SU-DHL-6 (cell line): ENCODE measurements around the gene CRYBB2.

ENCODE experiments used
- H2AFZ ChIP-seq: fragments of 200-600 bp; sonication (generic); 2 replicates; pipeline ENCODE4 v1.6.1; 2014; ENCODE audit warnings: low read depth, mild to moderate bottlenecking, moderate library complexity, mixed read lengths, antibody characterized with exemption, low read length; ENCODE audit not compliant: severe bottlenecking
- H3F3A ChIP-seq: fragments of 200-600 bp; shearing (Covaris generic); 2 replicates; pipeline ENCODE4 v1.6.0; 2016; ENCODE audit warnings: antibody characterized with exemption, mild to moderate bottlenecking; ENCODE audit not compliant: insufficient read depth
- H3K27ac ChIP-seq: fragments of 200-600 bp; sonication (generic); 2 replicates; pipeline ENCODE4 v1.5.1; 2016; ENCODE audit warnings: low read depth, mild to moderate bottlenecking, low read length, moderate library complexity, mixed read lengths
- H3K27me3 ChIP-seq: fragments of 200-600 bp; sonication (generic), shearing (Covaris generic); 2 replicates; pipeline ENCODE4 v1.6.0; 2014; ENCODE audit warnings: mild to moderate bottlenecking, low read length
- H3K36me3 ChIP-seq: fragments of 200-600 bp; sonication (generic); 2 replicates; pipeline ENCODE4 v1.6.1; 2014; ENCODE audit warnings: mild to moderate bottlenecking, low read length, mixed read lengths
- H3K4me2 ChIP-seq: fragments of 300-600, 200-600 bp; shearing (Covaris generic), sonication (generic); 2 replicates; pipeline ENCODE4 v1.6.0; 2014; ENCODE audit warnings: low read length, low read depth, mild to moderate bottlenecking; ENCODE audit not compliant: poor library complexity, severe bottlenecking
- H3K4me3 ChIP-seq: fragments of 200-600 bp; sonication (generic); 2 replicates; pipeline ENCODE4 v1.5.1; 2014; ENCODE audit warnings: antibody characterized with exemption, low read length, mild to moderate bottlenecking, mixed read lengths; ENCODE audit not compliant: insufficient read depth, poor library complexity, severe bottlenecking
- H3K79me2 ChIP-seq: fragments of 200-600 bp; sonication (generic); 2 replicates; pipeline ENCODE4 v1.6.1; 2014; ENCODE audit warnings: mild to moderate bottlenecking, low read length, moderate library complexity; ENCODE audit not compliant: insufficient read depth
- H3K9ac ChIP-seq: fragments of 200-600 bp; sonication (generic); 2 replicates; pipeline ENCODE4 v1.7.0; 2014; ENCODE audit warnings: mild to moderate bottlenecking, low read length
- H3K9me2 ChIP-seq: fragments of 200-600 bp; sonication (generic); replicated peaks from 2 replicates; pipeline ENCODE4 v1.6.1; 2014; ENCODE audit warnings: low read length; ENCODE audit not compliant: insufficient read depth
- H3K9me3 ChIP-seq: fragments of 200-600 bp; sonication (generic); 2 replicates; pipeline ENCODE4 v1.6.1; 2014; ENCODE audit warnings: low read length, mixed read lengths; ENCODE audit not compliant: insufficient read depth
- H4K20me1 ChIP-seq: fragments of 200-600 bp; sonication (generic); 2 replicates; pipeline ENCODE4 v1.6.1; 2014; ENCODE audit warnings: low read depth, mild to moderate bottlenecking, antibody characterized with exemption, low read length, moderate library complexity, mixed read lengths
- CTCF ChIP-seq: fragments of 200-600 bp; sonication (generic); IDR thresholded peaks from one replicate; pipeline ENCODE4 v1.5.1; 2017; ENCODE audit warnings: antibody characterized with exemption, mild to moderate bottlenecking, low read length, moderate library complexity; ENCODE audit not compliant: insufficient read depth, poor library complexity, severe bottlenecking
- EZH2phosphoT487 ChIP-seq: fragments of 200-600 bp; sonication (generic), shearing (Covaris generic); conservative IDR thresholded peaks from 2 replicates; pipeline ENCODE4 v1.6.1; 2018; ENCODE audit warnings: mild to moderate bottlenecking, antibody characterized with exemption, low read length, moderate library complexity, mixed read lengths

CRYBB2 gene

GRCh38 chr22:25187469-25187868 is 32.0 kb upstream of the CRYBB2 start:
- Histone ChIP-seq H3K9me3 (no peaks in the 10 kb centered on the region), H4K20me1 (no peaks in the 10 kb centered on the region), H3K27ac (no peak overlapping the region), H3F3A (no peaks in the 10 kb centered on the region), H3K9me2 (no peaks in the 10 kb centered on the region), H3K36me3 (no peaks in the 10 kb centered on the region), H3K79me2 (no peaks in the 10 kb centered on the region), H3K27me3 (no peaks in the 10 kb centered on the region), H2AFZ (no peak overlapping the region), H3K4me3 (no peak overlapping the region), H3K9ac (no peak overlapping the region), H3K4me2 (no peak overlapping the region)
- TF ChIP-seq CTCF, result no peak
- no peak for TF ChIP-seq EZH2phosphoT487

- H3K4me2 ChIP-seq, result no peak overlapping the region
- TF ChIP-seq EZH2phosphoT487 (no peak), CTCF (no peak)
- no peak overlapping the region for H3K27ac ChIP-seq
- no peaks in the 10 kb centered on the region for H3K36me3 ChIP-seq
- H3K79me2 ChIP-seq, result no peaks in the 10 kb centered on the region
- no peak overlapping the region for H2AFZ ChIP-seq
- H3K27me3 ChIP-seq, result no peaks in the 10 kb centered on the region
- no peaks in the 10 kb centered on the region for H3K9me3 ChIP-seq
- no peaks in the 10 kb centered on the region for H3K9me2 ChIP-seq
- no peaks in the 10 kb centered on the region for H4K20me1 ChIP-seq
- no peaks in the 10 kb centered on the region for H3F3A ChIP-seq
- H3K4me3 ChIP-seq, result no peak overlapping the region
- H3K9ac ChIP-seq, result no peak overlapping the region
These were observed 27.0 kb upstream of the CRYBB2 start for GRCh38 chr22:25192406-25192805.

GRCh38 chr22:25193130-25193529 is 26.3 kb upstream of the CRYBB2 start:
- Histone ChIP-seq H3K4me3 (no peak overlapping the region), H3K9me3 (no peaks in the 10 kb centered on the region), H2AFZ (no peak overlapping the region), H4K20me1 (no peaks in the 10 kb centered on the region), H3K36me3 (no peaks in the 10 kb centered on the region), H3F3A (no peaks in the 10 kb centered on the region), H3K9ac (no peak overlapping the region), H3K27me3 (no peaks in the 10 kb centered on the region), H3K79me2 (no peaks in the 10 kb centered on the region), H3K4me2 (no peak overlapping the region), H3K9me2 (no peaks in the 10 kb centered on the region), H3K27ac (no peak overlapping the region)
- TF ChIP-seq EZH2phosphoT487 (no peak), CTCF (no peak)

GRCh38 chr22:25193548-25193947 is 25.9 kb upstream of the CRYBB2 start:
- H3K9ac ChIP-seq, result no peak overlapping the region
- no peaks in the 10 kb centered on the region for H3K9me2 ChIP-seq
- H2AFZ ChIP-seq, result no peak overlapping the region
- no peak overlapping the region for H3K4me3 ChIP-seq
- no peak for TF ChIP-seq EZH2phosphoT487
- no peak for TF ChIP-seq CTCF
- no peak overlapping the region for H3K4me2 ChIP-seq
- no peaks in the 10 kb centered on the region for H3K9me3 ChIP-seq
- H3K36me3 ChIP-seq, result no peaks in the 10 kb centered on the region
- no peaks in the 10 kb centered on the region for H4K20me1 ChIP-seq
- H3K79me2 ChIP-seq, result no peaks in the 10 kb centered on the region
- H3K27ac ChIP-seq, result no peak overlapping the region
- no peaks in the 10 kb centered on the region for H3F3A ChIP-seq
- no peaks in the 10 kb centered on the region for H3K27me3 ChIP-seq
